GM21737 (cell line): ENCODE results near the gene SLC12A1.

Experiments
- ATAC-seq: cut with Tn5 transposase; IDR thresholded peaks from one replicate; pipeline ENCODE4 v1.9.1; 2021; ENCODE audit warnings: mild to moderate bottlenecking, moderate library complexity; ENCODE audit not compliant: unreplicated experiment

SLC12A1 gene

GRCh38 chr15:48242015-48242414 is 35.9 kb downstream of the SLC12A1 start:
- no peak for ATAC-seq

- ATAC-seq = no peak
Observed at GRCh38 chr15:48242535-48242934, 36.4 kb downstream of the SLC12A1 start.

GRCh38 chr15:48244921-48245320 is 38.8 kb downstream of the SLC12A1 start:
- ATAC-seq = no peak

- ATAC-seq = no peak
Observed at GRCh38 chr15:48248414-48248813, 42.3 kb downstream of the SLC12A1 start.

- no peak for ATAC-seq
Observed at GRCh38 chr15:48250640-48251076, 44.6 kb downstream of the SLC12A1 start.

GRCh38 chr15:48253172-48253571 is 47.1 kb downstream of the SLC12A1 start:
- ATAC-seq = no peak

- no peak for ATAC-seq
Observed at GRCh38 chr15:48265135-48265534, 59.0 kb downstream of the SLC12A1 start.

GRCh38 chr15:48266024-48266689 is 60.1 kb downstream of the SLC12A1 start:
- no peak for ATAC-seq

- ATAC-seq = no peak
Observed at GRCh38 chr15:48267766-48268165, 61.7 kb downstream of the SLC12A1 start.

GRCh38 chr15:48273049-48273448 is 66.9 kb downstream of the SLC12A1 start:
- no peak for ATAC-seq

- no peak for ATAC-seq
Observed at GRCh38 chr15:48278666-48279065, 72.6 kb downstream of the SLC12A1 start.

GRCh38 chr15:48279608-48280007 is 73.5 kb downstream of the SLC12A1 start:
- ATAC-seq = no peak

- no peak for ATAC-seq
Observed at GRCh38 chr15:48281674-48282073, 75.6 kb downstream of the SLC12A1 start.

GRCh38 chr15:48282216-48282615 is 76.1 kb downstream of the SLC12A1 start:
- ATAC-seq = no peak

- ATAC-seq = no peak
Observed at GRCh38 chr15:48283396-48284145, 77.5 kb downstream of the SLC12A1 start.

GRCh38 chr15:48285329-48286214 is 79.5 kb downstream of the SLC12A1 start:
- no peak for ATAC-seq

GRCh38 chr15:48289628-48290027 is 83.5 kb downstream of the SLC12A1 start:
- ATAC-seq = no peak

- no peak for ATAC-seq
Observed at GRCh38 chr15:48292458-48292857, 86.4 kb downstream of the SLC12A1 start.

GRCh38 chr15:48297668-48298067 is 91.6 kb downstream of the SLC12A1 start:
- ATAC-seq = no peak

GRCh38 chr15:48298914-48299313 is 92.8 kb downstream of the SLC12A1 start:
- no peak for ATAC-seq

- no peak for ATAC-seq
Observed at GRCh38 chr15:48300038-48300437, 93.9 kb downstream of the SLC12A1 start.
